ENCODE data around the gene PER2.
"Not testable (repeated sequence)": the region's sequence is repeated elsewhere in the genome, so short reads cannot be mapped to it uniquely, and the experiment has no call there.

Gene PER2

GRCh38 chr2:238287737-238288649, at the start of gene PER2:
Gene PER2 (minus strand): TSS chr2:238288610. CDS start chr2:238277936, 10,674 bp downstream.
- DNase-seq (ENCODE audit: low spot score): peak; percentile 49

GRCh38 chr2:238337846-238338245, 49.4 kb upstream of the PER2 start:
- no peak for DNase-seq (ENCODE audit: low spot score)

GRCh38 chr2:238336793-238337444, 48.5 kb upstream of the PER2 start:
- DNase-seq (ENCODE audit: low spot score): no peak

- DNase-seq (ENCODE audit: low spot score): no peak
These were observed 47.7 kb upstream of the PER2 start for GRCh38 chr2:238336151-238336550.

GRCh38 chr2:238335591-238335990, 47.2 kb upstream of the PER2 start:
- not testable (repeated sequence) for DNase-seq (ENCODE audit: low spot score)

GRCh38 chr2:238334885-238335284, 46.5 kb upstream of the PER2 start:
- DNase-seq (ENCODE audit: low spot score): no peak

- DNase-seq (ENCODE audit: low spot score): no peak
These were observed 43.5 kb upstream of the PER2 start for GRCh38 chr2:238331916-238332315.

- DNase-seq (ENCODE audit: low spot score): no peak
These were observed 42.0 kb upstream of the PER2 start for GRCh38 chr2:238330391-238330790.

GRCh38 chr2:238327751-238328150, 39.3 kb upstream of the PER2 start:
- DNase-seq (ENCODE audit: low spot score): no peak

GRCh38 chr2:238326801-238327365, 38.5 kb upstream of the PER2 start:
- no peak for DNase-seq (ENCODE audit: low spot score)

GRCh38 chr2:238325694-238326093, 37.3 kb upstream of the PER2 start:
- DNase-seq (ENCODE audit: low spot score): no peak

- DNase-seq (ENCODE audit: low spot score): not testable (repeated sequence)
These were observed 35.8 kb upstream of the PER2 start for GRCh38 chr2:238324248-238324647.

GRCh38 chr2:238322001-238322411, 33.6 kb upstream of the PER2 start:
- DNase-seq (ENCODE audit: low spot score): no peak

GRCh38 chr2:238321467-238321866, 33.1 kb upstream of the PER2 start:
- DNase-seq (ENCODE audit: low spot score): no peak

GRCh38 chr2:238320648-238321281, 32.4 kb upstream of the PER2 start:
- no peak for DNase-seq (ENCODE audit: low spot score)

- peak; percentile 92 for DNase-seq (ENCODE audit: low spot score)
These were observed 31.8 kb upstream of the PER2 start, which contains the start of gene TRAF3IP1 for GRCh38 chr2:238320246-238320647. Gene TRAF3IP1 (plus strand): TSS chr2:238320518. CDS start chr2:238320663, 145 bp downstream.

GRCh38 chr2:238315031-238315595, 26.7 kb upstream of the PER2 start:
- DNase-seq (ENCODE audit: low spot score): no peak

- no peak for DNase-seq (ENCODE audit: low spot score)
These were observed 26.2 kb upstream of the PER2 start for GRCh38 chr2:238314576-238314975.

- no peak for DNase-seq (ENCODE audit: low spot score)
These were observed 25.6 kb upstream of the PER2 start for GRCh38 chr2:238313991-238314350.

GRCh38 chr2:238313289-238313990, 25.0 kb upstream of the PER2 start:
- no peak for DNase-seq (ENCODE audit: low spot score)

- DNase-seq (ENCODE audit: low spot score): not testable (repeated sequence)
These were observed 22.3 kb upstream of the PER2 start for GRCh38 chr2:238310721-238311120.

All from putamen (tissue), 1 donor.